Muscle of back (tissue), 11 donors: Measurements from ENCODE around the gene SETD1B. TPM values are rescaled to one million over a fixed set of nuclear protein-coding genes. Genes with fewer than 3 reads are reported as not detected.
"Not testable (repeated sequence)": the region's sequence is repeated elsewhere in the genome, so short reads cannot be mapped to it uniquely, and the experiment has no call there.

Experiments
- DNase-seq, 3 donors: peaks; one replicate each; pipeline versions ENCODE4 v3.0.0 to v3.0.0-alpha.2; 2013
- polyA plus RNA-seq, 10 donors: library from polyadenylated mRNA; unstranded; fragments of 120-200 nt; gene quantifications; one replicate each; pipeline ENCODE4 v1.2.1, GENCODE V29; 2013; ENCODE audit not compliant: insufficient read length in 10 of 10

Gene SETD1B
- polyA plus RNA-seq, 10 donors = 6.6 to 11.2 (median 8.7) TPM

- DNase-seq = no peak
Observed at GRCh38 chr12:121779422-121779895, 24.4 kb upstream of the SETD1B start.

DNA sequence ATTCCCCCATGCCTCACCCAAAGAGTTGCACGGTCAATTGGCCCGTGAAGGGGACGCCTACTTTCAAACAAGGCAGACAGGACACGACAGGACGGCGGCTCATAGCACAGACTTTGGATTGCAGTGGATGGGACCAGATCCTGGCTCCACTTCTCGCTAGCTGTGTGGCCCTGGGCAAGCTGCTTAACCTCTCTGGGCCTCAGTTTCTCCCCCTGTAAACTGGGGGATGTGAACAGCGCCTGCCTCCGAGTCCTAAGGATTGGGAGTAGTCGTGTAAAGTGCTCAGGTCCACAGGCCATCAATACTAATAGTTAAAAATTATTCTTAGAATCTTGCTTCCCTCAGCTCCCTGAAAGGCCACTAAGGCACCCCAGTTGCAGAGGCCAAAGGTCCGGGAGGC lies 23.4 kb upstream of the SETD1B start:
- no peak for DNase-seq

- peak in 2 of 3 donors; percentile 54 to 69 for DNase-seq
Observed at GRCh38 chr12:121781484-121781997, 22.3 kb upstream of the SETD1B start.

DNA sequence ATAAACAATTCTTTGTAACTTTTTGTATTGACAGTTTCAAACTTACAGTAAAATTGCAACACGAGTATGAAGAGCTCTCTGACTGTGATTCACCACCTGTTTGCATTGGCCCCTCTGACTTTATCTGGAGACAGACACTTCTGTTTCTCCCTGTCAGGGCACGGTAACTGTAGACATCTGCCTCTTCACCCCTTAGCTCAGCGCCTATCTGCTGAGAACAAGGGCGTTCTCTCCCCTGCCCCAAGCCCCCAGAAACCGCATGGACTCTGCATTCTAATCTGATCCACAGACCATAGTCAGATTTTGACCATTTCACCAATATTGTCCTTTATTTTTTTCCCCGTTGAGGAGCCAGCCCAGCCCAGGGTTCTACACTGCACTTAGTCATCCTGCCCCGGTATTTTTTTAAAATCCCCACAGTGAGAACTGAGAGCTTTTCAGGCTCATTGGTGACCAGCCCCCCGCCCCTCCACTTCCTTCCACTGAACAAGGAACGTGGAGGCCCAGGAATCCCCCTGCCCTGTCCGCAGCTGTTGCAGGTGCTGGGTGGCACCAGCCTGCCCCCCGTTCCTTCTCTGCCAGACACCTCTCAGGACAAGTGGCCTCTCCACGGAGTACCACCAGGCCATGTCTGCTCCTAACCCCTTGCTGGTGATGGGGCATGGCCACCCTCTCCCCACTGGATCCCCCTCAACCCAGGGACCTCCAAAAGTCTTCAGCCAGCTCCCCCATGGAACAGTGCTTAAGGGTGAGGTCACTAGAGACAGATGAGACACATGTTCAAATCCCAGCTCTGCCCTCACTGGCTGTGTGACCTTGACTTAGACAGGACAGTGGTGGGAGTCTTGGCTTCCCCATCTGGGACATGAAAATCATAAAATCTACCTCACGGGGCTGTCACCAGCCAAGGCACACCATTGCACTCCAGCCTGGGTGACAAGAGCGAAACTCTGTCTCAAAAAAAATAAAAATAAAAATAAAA lies 21.5 kb upstream of the SETD1B start:
- peak in 1 of 3 donors; percentile 6 for DNase-seq

DNA sequence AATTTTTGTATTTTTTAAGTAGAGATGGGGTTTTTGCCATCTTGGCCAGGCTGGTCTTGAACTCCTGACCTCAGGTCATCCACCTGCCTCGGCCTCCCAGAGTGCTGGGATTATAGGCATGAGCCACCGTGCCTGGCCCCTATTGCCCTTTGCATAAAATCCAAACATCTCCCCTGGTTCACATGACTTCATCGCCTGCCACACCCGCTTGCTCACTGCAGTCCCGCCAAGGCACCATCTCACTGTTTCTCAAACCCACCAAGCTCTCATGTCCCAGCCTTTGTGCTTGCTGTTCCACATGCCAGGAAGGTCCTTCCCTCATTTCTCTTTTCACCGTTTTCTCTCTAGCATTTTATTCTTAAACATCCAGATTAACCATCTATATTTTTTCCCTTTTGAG lies 20.0 kb upstream of the SETD1B start:
- DNase-seq = peak in 1 of 3 donors; percentile 2

- peak in 2 of 3 donors; percentile 39 to 75 for DNase-seq
Observed at GRCh38 chr12:121784460-121784859, 19.3 kb upstream of the SETD1B start.

DNA sequence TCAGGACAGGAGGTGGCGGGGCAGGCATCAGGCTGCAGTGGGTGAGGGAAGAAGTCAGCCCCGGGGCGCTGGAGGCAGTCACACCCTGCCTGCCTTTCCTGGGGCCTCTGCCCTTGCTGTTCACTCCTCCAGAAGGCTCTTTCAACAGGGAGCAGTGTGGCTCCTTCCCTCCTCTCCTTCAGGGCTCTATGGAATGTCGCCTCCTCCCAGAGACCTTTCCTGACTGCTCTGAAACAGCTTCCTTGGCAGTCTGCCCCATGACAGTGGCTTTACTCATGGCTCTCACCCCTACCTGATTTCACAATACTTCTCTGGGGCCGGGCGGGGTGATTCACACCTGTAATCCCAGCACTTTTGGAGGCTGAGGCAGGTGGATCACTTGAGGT lies 17.4 kb upstream of the SETD1B start:
- peak in 1 of 3 donors; percentile 88 for DNase-seq

DNA sequence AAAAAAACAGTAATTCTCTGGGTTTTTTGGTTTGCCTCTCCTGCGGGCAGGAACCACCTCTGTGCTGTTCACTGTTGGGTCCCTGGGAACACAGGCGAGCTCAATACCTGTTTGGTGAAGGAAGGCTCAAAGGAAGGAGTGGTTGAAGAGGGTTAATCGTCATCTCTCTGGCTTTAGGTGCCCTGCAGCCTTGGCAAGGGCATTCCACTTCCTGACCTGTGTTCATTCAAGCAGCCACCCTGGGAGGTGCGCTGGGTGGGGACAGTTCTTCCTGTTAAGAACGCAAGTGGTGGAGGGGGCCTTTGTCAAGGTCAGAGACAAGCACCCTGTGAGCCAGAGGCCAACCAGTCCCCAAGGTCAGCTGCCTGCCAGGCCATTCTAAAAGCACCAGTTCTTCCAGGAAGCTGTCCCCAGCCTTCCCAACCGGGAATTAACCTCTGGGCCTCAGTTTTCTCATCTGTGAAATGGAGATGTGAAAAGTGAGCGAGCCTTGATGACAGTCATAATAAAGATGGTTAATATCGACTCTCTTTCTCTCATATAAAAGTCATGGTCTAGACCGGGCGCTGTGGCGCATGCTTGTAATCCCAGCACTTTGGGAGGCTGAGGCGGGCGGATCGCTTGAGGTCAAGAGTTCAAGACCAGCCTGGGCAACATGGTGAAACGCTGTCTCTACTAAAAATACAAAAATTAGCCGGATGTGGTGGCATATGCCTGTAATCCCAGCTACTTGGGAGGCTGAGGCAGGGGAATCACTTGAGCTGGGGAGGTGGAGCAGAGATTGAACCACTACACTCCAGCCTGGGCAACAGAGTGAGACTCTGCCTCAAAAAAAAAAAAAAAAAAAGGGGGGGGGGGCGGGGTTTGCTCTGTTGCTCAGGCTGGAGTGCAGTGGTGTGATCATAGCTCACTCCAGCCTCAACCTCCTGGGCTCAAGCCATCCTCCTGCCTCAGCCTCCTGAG lies 16.5 kb upstream of the SETD1B start:
- no peak for DNase-seq

- DNase-seq = no peak
Observed at GRCh38 chr12:121788176-121788818, 15.5 kb upstream of the SETD1B start.

DNA sequence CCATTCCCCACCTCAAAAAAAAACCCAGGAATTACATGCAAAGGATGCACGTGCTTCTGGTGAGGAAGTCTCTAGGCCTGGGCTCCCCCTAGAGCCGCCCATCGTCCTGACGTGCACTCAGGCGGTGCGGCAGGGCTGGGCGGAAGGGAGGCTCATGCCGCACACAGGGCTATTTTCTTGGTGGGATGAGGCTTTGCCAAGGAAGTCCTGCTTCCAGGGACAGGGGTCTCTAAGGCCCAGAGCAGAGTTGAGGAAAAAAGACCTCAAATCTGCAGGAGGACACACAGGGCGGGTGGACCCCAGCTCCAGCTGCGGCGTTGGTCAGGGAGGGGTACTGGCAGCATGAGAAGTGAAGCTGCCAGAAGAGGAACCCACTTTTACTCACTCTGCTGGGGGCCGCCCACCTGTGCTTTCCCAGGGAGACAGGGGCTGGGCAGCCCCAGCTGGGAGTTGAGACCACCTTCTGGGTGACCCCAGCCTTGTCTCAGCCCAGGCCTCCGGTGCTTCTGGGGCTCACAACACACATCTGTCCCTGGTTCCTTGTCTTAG lies 14.5 kb upstream of the SETD1B start:
- DNase-seq = peak in 1 of 3 donors; percentile 54

GRCh38 chr12:121789800-121790728 lies 13.7 kb upstream of the SETD1B start:
- peak in 1 of 3 donors; percentile 61 for DNase-seq

DNA sequence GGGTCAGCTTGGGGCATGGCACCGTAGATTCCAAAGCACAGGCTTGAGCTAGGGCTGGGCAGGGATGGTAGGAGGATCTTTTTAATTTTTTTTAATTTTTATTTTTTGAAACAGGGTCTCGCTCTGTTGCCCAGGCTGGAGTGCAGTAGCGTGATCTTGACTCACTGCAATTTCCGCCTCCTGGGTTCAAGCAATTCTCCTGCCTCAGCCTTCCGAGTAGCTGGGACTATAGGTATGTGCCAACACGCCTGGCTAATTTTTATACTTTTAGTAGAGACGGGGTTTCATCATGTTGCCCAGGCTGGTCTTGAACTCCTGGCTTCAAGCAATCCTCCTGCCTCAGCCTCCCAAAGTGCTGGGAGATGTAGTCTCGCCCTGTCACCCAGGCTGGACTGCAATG lies 13.0 kb upstream of the SETD1B start:
- not testable (repeated sequence) for DNase-seq

DNA sequence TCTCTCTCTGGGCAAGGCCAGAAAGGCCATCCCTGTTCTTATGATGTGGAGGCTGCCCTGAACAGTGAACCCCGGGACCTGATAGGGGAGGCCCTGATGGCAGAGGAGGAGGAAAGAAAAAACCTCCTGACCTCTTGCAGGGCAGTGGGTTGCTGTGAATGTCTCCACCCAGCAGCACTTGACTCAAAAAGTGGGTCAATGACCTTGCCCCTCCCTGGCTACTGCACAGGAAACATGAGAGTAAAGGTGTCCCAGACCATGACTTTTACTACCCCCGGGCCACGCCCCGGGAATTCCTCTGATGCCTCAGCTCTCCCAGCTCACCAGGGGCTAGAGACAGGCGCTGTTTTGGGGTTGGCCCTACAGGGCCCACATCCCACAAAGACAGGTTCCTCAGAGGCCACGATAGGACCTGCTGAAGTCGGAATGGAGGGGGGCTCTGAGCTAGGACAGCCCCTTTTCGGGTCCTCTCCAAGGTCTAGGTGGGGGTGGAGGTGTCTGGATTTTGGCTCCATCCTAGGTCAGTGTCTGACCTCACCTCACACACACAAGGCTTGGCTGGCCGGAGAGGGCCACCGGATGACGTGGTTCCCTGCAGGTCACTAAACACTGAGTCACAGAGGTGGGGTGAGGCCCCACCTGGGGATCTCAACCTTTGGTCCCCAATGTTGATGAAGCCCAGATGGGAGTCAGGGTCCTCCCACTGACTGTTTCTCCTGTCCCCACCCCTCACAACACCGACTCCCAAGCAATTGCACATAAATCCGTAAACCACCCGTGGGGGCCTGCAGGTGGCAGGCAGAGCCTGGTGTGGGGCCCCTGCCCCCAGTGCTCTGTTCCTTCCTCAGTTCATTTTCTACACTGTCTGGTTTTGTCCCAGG lies 11.9 kb upstream of the SETD1B start:
- no peak for DNase-seq

DNA sequence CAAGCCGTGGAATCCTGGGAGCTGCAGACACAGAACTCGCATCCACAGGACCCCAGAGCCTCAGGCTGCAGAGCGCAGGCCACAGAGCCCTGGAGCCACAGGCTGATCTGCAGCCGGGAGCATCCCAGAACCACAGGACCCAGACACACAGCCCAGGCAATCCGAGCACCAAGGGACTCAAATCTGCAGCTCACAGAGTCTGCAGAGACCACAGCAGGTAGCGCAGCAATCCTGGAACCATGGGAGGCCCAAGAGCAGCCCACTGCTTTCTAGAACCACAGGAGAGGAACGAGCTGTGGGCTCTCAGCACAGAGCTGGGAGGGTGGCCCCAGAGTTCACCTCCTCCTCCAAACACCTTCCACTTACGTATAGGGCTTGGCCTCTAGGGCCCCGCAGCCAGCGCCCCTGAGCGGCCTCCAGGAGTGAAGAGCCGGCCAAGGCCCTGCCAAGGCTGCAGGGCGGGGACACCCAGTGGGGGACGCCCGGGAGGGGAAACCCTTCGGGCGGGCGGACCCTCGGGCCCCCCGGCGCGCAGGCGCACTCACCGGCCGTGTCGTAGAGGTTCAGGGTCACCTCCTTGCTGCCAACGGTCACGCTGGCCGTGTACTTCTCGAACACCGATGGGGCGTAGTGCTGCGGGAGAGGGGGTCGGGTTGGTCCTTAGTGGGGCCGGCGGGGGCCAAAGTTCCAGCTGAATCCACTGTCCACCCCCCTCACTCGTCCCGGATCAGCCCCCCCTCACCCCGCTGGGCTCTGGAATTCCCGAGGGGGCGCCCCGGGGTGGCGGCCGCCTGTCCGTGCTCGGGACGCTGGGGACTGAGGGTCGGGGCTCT lies 11.0 kb upstream of the SETD1B start:
- peak in 1 of 3 donors; percentile 37 for DNase-seq

DNA sequence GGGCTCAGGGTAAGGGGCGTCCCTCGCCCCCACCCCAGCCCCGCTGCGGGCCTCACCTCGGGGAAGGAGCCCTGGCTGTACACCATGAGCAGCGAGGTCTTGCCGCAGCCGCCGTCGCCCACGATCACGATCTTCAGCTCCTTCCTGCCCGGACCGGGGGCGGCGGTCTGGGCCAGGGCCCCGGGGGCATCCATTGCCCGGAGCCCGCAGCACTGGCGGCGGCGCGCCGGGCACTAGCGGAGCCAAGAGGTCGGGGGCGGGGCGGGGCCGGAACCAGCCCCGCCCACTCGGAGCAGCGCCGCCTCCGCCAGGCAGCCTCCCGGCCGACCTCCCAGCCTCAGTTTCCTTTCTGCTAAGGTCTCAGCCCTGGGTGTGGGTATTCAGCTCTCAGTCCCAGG lies 10.4 kb upstream of the SETD1B start, which contains the start of gene RHOF:
Gene RHOF (minus strand): TSS at position 249 of the 398 bp plus-strand sequence. CDS start 55 bp downstream, at position 194.
- peak in 1 of 3 donors; percentile 37 for DNase-seq

GRCh38 chr12:121793838-121794533 lies 9.8 kb upstream of the SETD1B start:
- DNase-seq = peak; percentile 89 to 96 (median 91)

DNA sequence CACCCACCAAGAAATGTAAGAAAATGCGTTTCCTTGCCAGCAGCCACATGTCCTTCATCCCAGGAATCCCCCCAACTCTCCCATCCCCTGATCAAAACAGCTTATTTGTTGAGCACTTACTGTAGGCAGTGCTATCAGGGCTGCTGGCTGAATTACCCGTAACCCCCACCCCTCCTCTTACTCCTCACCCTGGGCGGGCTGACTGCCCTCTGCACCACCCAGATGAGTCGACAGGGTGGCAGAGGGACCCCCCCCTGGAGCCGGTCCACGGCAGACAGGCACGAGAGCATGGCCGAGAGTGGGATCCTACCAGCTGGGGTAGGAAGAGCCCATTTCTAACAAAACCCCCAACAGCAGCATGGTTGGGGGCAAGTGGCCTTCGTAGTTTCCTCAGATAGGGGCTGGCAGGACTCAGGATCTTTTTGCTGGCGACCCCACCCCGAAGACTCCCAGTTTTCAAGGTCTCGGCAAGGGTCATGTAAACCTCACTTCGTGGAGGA lies 9.2 kb upstream of the SETD1B start:
- DNase-seq = no peak
